ENCODE data around the gene NFATC1. TPM values are rescaled to one million over a fixed set of nuclear protein-coding genes. Genes with fewer than 3 reads are reported as not detected.

Gene NFATC1
- total RNA-seq, 3 donors from 2014 or later: 10.9 to 18.0 (median 12.9) TPM

DNA sequence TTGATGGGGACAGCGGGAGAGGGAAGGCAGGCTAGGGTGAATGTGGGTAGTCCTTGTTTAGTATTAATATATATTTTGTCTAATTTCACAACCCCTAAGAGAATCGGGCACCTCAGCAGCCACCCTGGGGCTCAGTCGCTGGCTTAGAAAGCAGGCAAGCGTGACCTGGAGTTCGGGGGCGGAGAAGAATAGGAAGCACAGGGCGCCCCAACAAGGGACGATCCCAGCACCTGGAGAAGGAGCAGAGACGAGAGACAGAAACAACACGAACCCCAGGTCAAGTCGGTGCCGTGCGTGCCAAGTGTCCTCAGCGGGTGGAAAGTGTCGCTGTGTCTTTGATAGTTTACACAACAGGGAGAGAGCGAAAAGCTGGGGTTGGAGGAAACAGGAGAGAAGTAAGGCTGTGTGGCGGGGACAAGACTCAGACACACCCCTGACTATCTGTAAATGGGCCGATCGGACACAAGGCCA is 95.4 kb downstream of the NFATC1 start:
- Histone ChIP-seq H3K4me3 (no peak overlapping the region), H3K27ac (no peak overlapping the region), H3K36me3 (no peaks in the 10 kb centered on the region), H3K9me3 (no peaks in the 10 kb centered on the region), H3K4me1 (no peaks in the 10 kb centered on the region), H3K27me3 (no peaks in the 10 kb centered on the region)
- DNase-seq (ENCODE audit: low spot score in 2 of 2): no peak
- intact Hi-C loops (cut with DNase I; ENCODE audit: low total_unique reads): no loop called here
- TF ChIP-seq, protein P1, sequence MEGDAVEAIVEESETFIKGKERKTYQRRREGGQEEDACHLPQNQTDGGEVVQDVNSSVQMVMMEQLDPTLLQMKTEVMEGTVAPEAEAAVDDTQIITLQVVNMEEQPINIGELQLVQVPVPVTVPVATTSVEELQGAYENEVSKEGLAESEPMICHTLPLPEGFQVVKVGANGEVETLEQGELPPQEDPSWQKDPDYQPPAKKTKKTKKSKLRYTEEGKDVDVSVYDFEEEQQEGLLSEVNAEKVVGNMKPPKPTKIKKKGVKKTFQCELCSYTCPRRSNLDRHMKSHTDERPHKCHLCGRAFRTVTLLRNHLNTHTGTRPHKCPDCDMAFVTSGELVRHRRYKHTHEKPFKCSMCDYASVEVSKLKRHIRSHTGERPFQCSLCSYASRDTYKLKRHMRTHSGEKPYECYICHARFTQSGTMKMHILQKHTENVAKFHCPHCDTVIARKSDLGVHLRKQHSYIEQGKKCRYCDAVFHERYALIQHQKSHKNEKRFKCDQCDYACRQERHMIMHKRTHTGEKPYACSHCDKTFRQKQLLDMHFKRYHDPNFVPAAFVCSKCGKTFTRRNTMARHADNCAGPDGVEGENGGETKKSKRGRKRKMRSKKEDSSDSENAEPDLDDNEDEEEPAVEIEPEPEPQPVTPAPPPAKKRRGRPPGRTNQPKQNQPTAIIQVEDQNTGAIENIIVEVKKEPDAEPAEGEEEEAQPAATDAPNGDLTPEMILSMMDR (IDR thresholded peaks at IDR 0.05): no peak
- TF ChIP-seq POLR2AphosphoS5 (IDR thresholded peaks at IDR 0.05) (no peak), POLR2A (IDR thresholded peaks at IDR 0.05) (no peak)

DNA sequence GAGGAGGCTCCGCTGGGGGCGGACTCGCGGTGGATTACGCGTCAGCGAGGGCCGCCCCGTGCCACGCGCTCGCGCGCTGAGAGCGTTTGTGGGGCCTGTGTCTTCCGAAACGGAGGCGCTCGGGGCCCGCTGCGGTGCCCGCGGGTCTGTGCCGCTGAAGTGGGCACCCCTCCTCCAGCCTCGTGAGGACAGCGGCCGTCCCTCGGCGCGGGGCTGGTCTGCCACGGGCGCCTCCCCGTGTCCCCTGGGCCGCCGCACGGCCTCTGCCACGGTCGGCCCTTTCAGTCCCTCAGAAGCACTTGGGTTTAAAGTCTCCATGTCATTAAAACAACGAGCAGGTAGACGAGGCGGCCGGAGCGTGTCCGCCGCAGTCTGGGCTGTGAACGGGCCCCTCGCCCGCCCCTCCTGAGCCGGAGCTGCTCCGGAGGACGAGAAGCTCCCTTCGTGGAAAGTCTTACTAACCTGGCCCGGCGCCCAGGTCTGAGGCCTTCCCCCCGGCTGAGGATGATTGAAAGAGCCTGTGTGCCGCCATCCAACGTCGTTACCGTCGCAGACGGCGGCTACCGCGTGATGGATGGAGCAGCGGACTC is 97.6 kb downstream of the NFATC1 start:
- H3K9me3 ChIP-seq: no peaks in the 10 kb centered on the region
- H3K36me3 ChIP-seq: no peaks in the 10 kb centered on the region
- DNase-seq (ENCODE audit: low spot score in 2 of 2): peak in 1 of 2 donors; percentile 50
- intact Hi-C loops (cut with DNase I; ENCODE audit: low total_unique reads): no loop called here
- TF ChIP-seq, protein P1 (IDR thresholded peaks at IDR 0.05): no peak
- no peak for TF ChIP-seq POLR2A (IDR thresholded peaks at IDR 0.05)
- TF ChIP-seq POLR2AphosphoS5 (IDR thresholded peaks at IDR 0.05): no peak
- no peak overlapping the region for H3K27ac ChIP-seq
- no peaks in the 10 kb centered on the region for H3K27me3 ChIP-seq
- H3K4me3 ChIP-seq: no peak overlapping the region
- H3K4me1 ChIP-seq: no peaks in the 10 kb centered on the region

DNA sequence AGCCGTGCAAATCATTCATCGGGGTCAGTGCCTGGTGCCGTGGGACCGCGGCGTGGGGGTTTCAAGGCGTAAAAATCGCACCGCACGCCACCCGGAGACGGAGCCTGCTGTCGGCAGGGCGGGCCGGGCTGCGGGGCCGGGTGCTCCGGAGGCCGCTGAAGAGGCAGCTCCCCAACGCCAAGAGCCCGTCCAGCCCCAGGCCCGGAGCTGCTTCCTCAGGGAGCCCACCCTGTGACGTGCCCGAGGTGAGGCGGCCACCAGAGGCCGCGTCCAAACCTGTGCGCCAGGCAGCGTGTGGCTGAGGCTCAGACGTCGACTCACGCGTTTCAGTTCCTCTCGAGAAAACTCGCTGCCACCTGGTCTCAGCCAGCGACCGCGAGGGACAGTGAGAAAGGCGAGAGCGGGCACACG is 98.1 kb downstream of the NFATC1 start:
- Histone ChIP-seq H3K4me1 (no peaks in the 10 kb centered on the region), H3K36me3 (no peaks in the 10 kb centered on the region), H3K27me3 (no peaks in the 10 kb centered on the region), H3K27ac (no peak overlapping the region), H3K9me3 (peaks cover 0 to 4% of the 10 kb centered on the region in 2 donors), H3K4me3 (no peak overlapping the region)
- TF ChIP-seq, protein P1 (IDR thresholded peaks at IDR 0.05): no peak
- TF ChIP-seq POLR2AphosphoS5 (IDR thresholded peaks at IDR 0.05) (no peak), POLR2A (IDR thresholded peaks at IDR 0.05) (no peak)
- peak in 1 of 2 donors; percentile 49 for DNase-seq (ENCODE audit: low spot score in 2 of 2)
- intact Hi-C loops (cut with DNase I; ENCODE audit: low total_unique reads): no loop called here

DNA sequence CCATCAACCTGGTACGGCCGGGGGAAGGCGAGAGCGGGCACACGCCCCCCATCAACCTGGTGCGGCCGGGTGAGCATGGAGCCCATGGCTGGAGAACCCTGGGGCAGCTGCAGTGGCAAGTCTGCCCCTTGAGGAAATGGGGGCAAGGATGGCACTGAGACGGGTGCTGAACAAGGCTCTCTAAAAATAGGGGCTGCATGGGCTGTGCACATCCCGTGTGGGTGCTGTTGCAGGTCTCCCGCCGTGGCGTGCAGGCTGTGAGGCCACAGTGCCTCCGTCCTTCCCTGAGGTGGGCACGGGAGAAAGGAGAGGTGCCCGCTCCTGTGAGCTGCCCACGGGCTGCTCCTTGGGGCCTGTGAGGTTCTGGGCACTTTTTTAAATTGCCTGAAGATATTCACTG is 99.2 kb downstream of the NFATC1 start:
- intact Hi-C loops (cut with DNase I; ENCODE audit: low total_unique reads): no loop called here
- peak in 1 of 2 donors; percentile 2 for DNase-seq (ENCODE audit: low spot score in 2 of 2)
- H3K9me3 ChIP-seq: peaks cover 0 to 10% of the 10 kb centered on the region in 2 donors
- no peak overlapping the region for H3K27ac ChIP-seq
- no peaks in the 10 kb centered on the region for H3K27me3 ChIP-seq
- no peak overlapping the region for H3K4me3 ChIP-seq
- no peak for TF ChIP-seq POLR2AphosphoS5 (IDR thresholded peaks at IDR 0.05)
- TF ChIP-seq, protein P1 (IDR thresholded peaks at IDR 0.05): no peak
- no peak for TF ChIP-seq POLR2A (IDR thresholded peaks at IDR 0.05)
- H3K4me1 ChIP-seq: no peaks in the 10 kb centered on the region
- no peaks in the 10 kb centered on the region for H3K36me3 ChIP-seq

DNA sequence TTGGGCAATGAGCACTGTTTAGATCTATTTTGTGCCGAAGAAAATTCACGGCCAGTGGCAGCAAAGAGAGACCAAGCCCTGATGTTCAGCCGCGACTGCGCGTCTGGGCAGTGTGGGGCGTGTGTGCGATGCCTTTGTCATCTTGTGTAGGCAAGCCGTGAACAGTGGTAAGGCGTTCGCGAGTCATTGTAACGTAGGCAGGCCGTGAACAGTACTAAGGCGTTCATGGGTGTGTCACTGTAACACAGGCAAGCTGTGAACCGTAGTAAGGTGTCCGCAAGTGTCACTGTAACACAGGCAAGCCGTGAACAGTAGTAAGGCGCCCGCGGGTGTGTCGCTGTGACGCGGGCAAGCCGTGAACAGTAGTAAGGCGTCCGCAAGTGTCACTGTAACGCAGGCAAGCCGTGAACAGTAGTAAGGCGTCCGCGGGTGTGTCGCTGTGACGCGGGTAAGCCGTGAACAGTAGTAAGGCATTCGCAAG is 99.9 kb downstream of the NFATC1 start:
- intact Hi-C loops (cut with DNase I; ENCODE audit: low total_unique reads): no loop called here
- Histone ChIP-seq H3K4me3 (no peak overlapping the region), H3K9me3 (peaks cover 0 to 14% of the 10 kb centered on the region in 2 donors), H3K4me1 (no peaks in the 10 kb centered on the region), H3K36me3 (no peaks in the 10 kb centered on the region), H3K27ac (no peak overlapping the region), H3K27me3 (no peaks in the 10 kb centered on the region)
- TF ChIP-seq POLR2AphosphoS5 (IDR thresholded peaks at IDR 0.05) (no peak), POLR2A (IDR thresholded peaks at IDR 0.05) (no peak)
- TF ChIP-seq, protein P1 (IDR thresholded peaks at IDR 0.05): no peak
- DNase-seq (ENCODE audit: low spot score in 2 of 2): no peak
